Measurements from ENCODE around the gene CCDC73.

The CCDC73 gene

DNA sequence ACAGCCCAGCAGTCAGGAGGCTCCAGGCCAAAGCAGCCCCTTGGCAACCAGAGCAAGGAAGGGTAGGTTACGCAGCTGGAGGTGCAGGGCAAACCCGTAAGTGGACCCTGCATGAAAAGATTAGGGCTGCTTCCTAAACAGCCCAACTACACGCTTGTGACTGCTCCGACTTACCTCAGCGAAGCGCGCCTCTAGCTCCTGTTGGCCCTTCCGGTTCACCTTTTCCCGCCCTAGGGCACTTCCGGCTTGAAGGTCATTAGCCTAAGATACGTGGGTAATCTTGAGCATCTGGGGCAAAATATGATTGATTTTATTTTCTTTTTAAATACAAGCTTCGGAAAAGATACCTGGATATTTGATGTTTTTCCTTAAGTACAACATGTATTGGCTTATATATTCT lies at the start of gene CCDC73:
CCDC73 (minus strand) TSS at position 224 of the 400 bp plus-strand sequence. CDS start 34,419 bp downstream, outside the sequence.
- no peaks in the 10 kb centered on the region for H3K27me3 ChIP-seq (replicated peaks)
- H3K4me3 ChIP-seq (ENCODE audit: low read depth, low read length) = no peak within 1 kb of the TSS
- in situ Hi-C loops (cut with HindIII; ENCODE audit: low pct_ligation_motif_present, low sequenced_read_pairs) = no loop called here
- H3K27ac ChIP-seq = no peak within 1 kb of the TSS
- TF ChIP-seq, protein P1, sequence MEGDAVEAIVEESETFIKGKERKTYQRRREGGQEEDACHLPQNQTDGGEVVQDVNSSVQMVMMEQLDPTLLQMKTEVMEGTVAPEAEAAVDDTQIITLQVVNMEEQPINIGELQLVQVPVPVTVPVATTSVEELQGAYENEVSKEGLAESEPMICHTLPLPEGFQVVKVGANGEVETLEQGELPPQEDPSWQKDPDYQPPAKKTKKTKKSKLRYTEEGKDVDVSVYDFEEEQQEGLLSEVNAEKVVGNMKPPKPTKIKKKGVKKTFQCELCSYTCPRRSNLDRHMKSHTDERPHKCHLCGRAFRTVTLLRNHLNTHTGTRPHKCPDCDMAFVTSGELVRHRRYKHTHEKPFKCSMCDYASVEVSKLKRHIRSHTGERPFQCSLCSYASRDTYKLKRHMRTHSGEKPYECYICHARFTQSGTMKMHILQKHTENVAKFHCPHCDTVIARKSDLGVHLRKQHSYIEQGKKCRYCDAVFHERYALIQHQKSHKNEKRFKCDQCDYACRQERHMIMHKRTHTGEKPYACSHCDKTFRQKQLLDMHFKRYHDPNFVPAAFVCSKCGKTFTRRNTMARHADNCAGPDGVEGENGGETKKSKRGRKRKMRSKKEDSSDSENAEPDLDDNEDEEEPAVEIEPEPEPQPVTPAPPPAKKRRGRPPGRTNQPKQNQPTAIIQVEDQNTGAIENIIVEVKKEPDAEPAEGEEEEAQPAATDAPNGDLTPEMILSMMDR (IDR thresholded peaks at IDR 0.05; ENCODE audit: low read depth, low read length, missing control alignments) = no peak
- DNase-seq = no peak
- H3K36me3 ChIP-seq (replicated peaks) = no peaks in the 10 kb centered on the region

DNA sequence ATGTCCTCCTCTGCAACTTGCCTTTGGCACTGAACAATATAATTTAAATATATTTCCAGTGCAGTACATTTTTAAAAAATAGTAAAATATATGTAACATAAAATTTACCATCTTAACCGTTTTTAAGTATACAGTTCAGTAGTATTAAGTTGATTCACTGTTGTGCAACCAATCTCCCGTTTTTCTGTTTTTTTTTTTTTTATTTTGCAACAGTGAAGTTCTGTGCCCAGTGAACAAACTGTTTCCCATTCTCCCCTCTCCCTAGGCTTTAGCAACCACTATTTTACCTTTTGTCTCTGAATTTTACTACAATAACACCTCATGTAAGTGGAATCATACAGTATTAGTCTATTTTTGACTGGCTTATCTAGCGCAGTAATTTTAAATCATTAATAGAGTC lies 49.1 kb upstream of the CCDC73 start:
- H3K27ac ChIP-seq = no peak overlapping the region
- DNase-seq = no peak
- in situ Hi-C loops (cut with HindIII; ENCODE audit: low pct_ligation_motif_present, low sequenced_read_pairs) = no loop called here
- no peaks in the 10 kb centered on the region for H3K27me3 ChIP-seq (replicated peaks)
- no peak overlapping the region for H3K4me3 ChIP-seq (ENCODE audit: low read depth, low read length)
- TF ChIP-seq, protein P1 (IDR thresholded peaks at IDR 0.05; ENCODE audit: low read depth, low read length, missing control alignments) = no peak
- no peaks in the 10 kb centered on the region for H3K36me3 ChIP-seq (replicated peaks)

DNA sequence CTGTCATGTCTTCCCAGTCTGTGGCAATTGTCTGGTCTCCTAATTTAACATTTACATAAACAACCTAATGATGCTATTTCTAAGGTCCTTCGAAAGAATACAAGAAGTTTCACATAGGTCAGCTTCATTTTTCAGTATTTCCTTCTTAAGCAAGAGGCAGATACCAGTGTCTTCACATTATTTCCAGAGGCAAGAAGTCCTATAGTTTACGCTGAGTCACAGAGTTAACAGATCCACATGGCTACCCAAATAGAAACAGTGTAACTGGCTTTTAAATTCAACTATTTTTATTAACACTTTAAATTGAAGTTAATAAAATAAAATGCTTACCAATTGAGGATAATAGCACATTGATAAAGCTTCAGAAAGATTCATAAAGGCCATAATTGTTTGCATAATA lies 46.1 kb upstream of the CCDC73 start:
- no peak overlapping the region for H3K27ac ChIP-seq
- in situ Hi-C loops (cut with HindIII; ENCODE audit: low pct_ligation_motif_present, low sequenced_read_pairs) = no loop called here
- H3K27me3 ChIP-seq (replicated peaks) = no peaks in the 10 kb centered on the region
- H3K36me3 ChIP-seq (replicated peaks) = no peaks in the 10 kb centered on the region
- H3K4me3 ChIP-seq (ENCODE audit: low read depth, low read length) = no peak overlapping the region
- DNase-seq = no peak
- TF ChIP-seq, protein P1 (IDR thresholded peaks at IDR 0.05; ENCODE audit: low read depth, low read length, missing control alignments) = no peak

DNA sequence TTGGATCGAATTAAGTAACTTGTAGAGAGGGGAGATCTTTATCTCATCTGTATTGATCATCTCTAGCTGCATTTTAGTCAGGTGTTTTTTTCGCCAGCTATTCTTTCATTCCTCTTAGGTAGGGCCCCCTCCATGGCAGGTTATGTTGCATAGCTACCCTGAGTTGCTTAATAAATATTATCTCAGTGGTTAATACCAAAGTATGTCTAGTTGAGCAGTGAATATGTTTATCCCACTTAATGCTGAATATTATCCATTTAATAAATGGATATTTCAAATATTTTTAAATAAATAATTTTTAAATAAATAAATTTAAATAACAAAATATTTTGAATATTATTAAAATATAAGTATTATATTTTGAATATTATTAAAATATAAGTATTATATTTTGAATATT lies 44.8 kb upstream of the CCDC73 start:
- no peak overlapping the region for H3K4me3 ChIP-seq (ENCODE audit: low read depth, low read length)
- no peaks in the 10 kb centered on the region for H3K27me3 ChIP-seq (replicated peaks)
- no peaks in the 10 kb centered on the region for H3K36me3 ChIP-seq (replicated peaks)
- no peak for DNase-seq
- no peak overlapping the region for H3K27ac ChIP-seq
- TF ChIP-seq, protein P1 (IDR thresholded peaks at IDR 0.05; ENCODE audit: low read depth, low read length, missing control alignments) = no peak
- in situ Hi-C loops (cut with HindIII; ENCODE audit: low pct_ligation_motif_present, low sequenced_read_pairs) = no loop called here

DNA sequence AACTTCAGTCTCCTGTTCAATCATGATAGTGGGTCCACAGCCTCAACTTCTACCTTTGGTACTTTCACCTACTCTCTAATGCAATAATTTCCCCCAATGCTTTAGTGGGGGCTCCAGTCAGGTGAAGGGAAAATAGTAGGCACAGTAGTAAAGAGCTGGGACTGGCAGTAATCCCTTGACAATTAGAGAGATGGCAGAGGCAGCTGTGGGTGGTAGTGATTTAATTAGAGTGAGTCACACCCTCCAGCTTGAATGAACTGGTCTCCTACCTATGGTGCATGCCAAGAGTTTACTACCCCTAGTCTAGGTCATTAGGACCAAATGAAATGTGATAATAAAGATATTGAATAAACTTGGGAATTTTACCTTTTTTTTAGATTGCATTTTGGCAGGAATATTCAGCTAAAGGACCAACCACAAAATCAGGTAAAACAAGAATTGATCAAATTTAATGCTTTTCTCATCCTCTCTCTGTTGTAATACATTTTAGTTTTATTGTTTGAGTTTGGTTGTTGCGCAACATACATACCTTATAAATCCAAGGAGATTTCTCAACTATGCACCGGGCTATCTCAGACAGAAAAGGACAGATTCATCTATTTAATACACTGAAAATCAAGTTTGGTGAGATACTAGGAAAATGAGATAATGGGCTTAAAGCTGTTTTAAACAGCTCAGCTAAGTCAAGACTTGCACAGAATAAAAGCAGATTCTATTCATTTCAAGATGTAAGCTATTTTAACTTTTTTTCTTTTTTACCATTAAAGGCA lies 44.2 kb upstream of the CCDC73 start:
- DNase-seq = no peak
- Histone ChIP-seq H3K36me3 (replicated peaks) (no peaks in the 10 kb centered on the region), H3K27me3 (replicated peaks) (no peaks in the 10 kb centered on the region), H3K27ac (no peak overlapping the region), H3K4me3 (ENCODE audit: low read depth, low read length) (no peak overlapping the region)
- in situ Hi-C loops (cut with HindIII; ENCODE audit: low pct_ligation_motif_present, low sequenced_read_pairs) = no loop called here
- TF ChIP-seq, protein P1 (IDR thresholded peaks at IDR 0.05; ENCODE audit: low read depth, low read length, missing control alignments) = no peak

DNA sequence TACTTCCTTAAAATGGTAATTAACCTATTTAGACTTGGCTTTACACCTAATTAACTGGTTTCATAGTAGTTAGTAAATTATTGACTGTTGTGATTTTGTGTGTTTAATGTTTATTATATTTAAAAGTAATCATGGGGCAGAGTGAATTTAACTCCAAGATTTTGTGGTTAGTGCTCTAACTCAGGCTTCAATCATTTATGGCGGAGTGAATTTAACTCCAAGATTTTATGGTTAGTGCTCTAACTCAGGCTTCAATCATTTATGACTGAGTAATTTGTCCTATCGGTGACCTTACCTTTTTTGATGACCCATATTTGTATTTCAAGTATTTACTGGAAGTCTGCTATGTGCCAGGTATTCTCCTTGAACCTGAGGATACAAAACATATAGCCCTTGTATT lies 42.5 kb upstream of the CCDC73 start:
- in situ Hi-C loops (cut with HindIII; ENCODE audit: low pct_ligation_motif_present, low sequenced_read_pairs) = no loop called here
- TF ChIP-seq, protein P1 (IDR thresholded peaks at IDR 0.05; ENCODE audit: low read depth, low read length, missing control alignments) = no peak

More for the DNA sequence above, 42.5 kb upstream of the CCDC73 start:
- Histone ChIP-seq H3K27me3 (replicated peaks) (no peaks in the 10 kb centered on the region), H3K4me3 (ENCODE audit: low read depth, low read length) (no peak overlapping the region), H3K36me3 (replicated peaks) (no peaks in the 10 kb centered on the region), H3K27ac (no peak overlapping the region)
- DNase-seq = no peak
